Stimulated activated CD8-positive, alpha-beta memory T cell treated with anti-CD3 and anti-CD28 coated beads, Interleukin-12 subunit alpha, Interleukin-12 subunit beta, amount 100 ng/mL, for 24 hours (primary cell): ENCODE data around the gene AMZ1.

Experiments
- DNase-seq: peaks from one replicate; pipeline ENCODE4 v3.0.0-alpha.2; 2020; ENCODE audit errors: extremely low read depth

AMZ1 gene

GRCh38 chr7:2750004-2750407, 62.0 kb downstream of the AMZ1 start:
- DNase-seq = no peak

GRCh38 chr7:2751086-2751485, 63.1 kb downstream of the AMZ1 start:
- no peak for DNase-seq

- no peak for DNase-seq
Measured at GRCh38 chr7:2753148-2753547, 65.1 kb downstream of the AMZ1 start.

GRCh38 chr7:2754086-2754485, 66.1 kb downstream of the AMZ1 start:
- no peak for DNase-seq

- DNase-seq = no peak
Measured at GRCh38 chr7:2754912-2755311, 66.9 kb downstream of the AMZ1 start.

GRCh38 chr7:2755531-2755930, 67.5 kb downstream of the AMZ1 start:
- DNase-seq = no peak

GRCh38 chr7:2757361-2757903, 69.4 kb downstream of the AMZ1 start:
- DNase-seq = no peak

- peak; percentile 31 for DNase-seq
Measured at GRCh38 chr7:2757904-2758672, 70.1 kb downstream of the AMZ1 start.

GRCh38 chr7:2758673-2759616, 70.9 kb downstream of the AMZ1 start:
- DNase-seq = no peak

- no peak for DNase-seq
Measured at GRCh38 chr7:2759736-2760097, 71.7 kb downstream of the AMZ1 start.

GRCh38 chr7:2760098-2760889, 72.3 kb downstream of the AMZ1 start:
- no peak for DNase-seq

- DNase-seq = no peak
Measured at GRCh38 chr7:2761131-2761624, 73.2 kb downstream of the AMZ1 start.

GRCh38 chr7:2761801-2762497, 73.9 kb downstream of the AMZ1 start:
- DNase-seq = no peak

GRCh38 chr7:2763597-2763996, 75.6 kb downstream of the AMZ1 start:
- no peak for DNase-seq

- DNase-seq = no peak
Measured at GRCh38 chr7:2764621-2765020, 76.6 kb downstream of the AMZ1 start.
